Activated naive CD4-positive, alpha-beta T cell treated with anti-CD3 and anti-CD28 coated beads, Interleukin-2, amount 50 U/mL, for 24 hours (primary cell): Measurements from ENCODE around the gene TNPO2.
"Not testable (repeated sequence)": the region's sequence is repeated elsewhere in the genome, so short reads cannot be mapped to it uniquely, and the experiment has no call there.

Experiments used
- H3K27ac Mint-ChIP-seq: one replicate; pipeline ENCODE4 v1.8.0; 2021; ENCODE audit warnings: mild to moderate bottlenecking, mixed read lengths
- H3K27me3 Mint-ChIP-seq: one replicate; pipeline ENCODE4 v1.8.0; 2021; ENCODE audit warnings: mixed read lengths
- H3K36me3 Mint-ChIP-seq: one replicate; pipeline ENCODE4 v1.8.0; 2021; ENCODE audit warnings: mixed read lengths
- H3K4me1 Mint-ChIP-seq: one replicate; pipeline ENCODE4 v1.8.0; 2021; ENCODE audit warnings: mixed read lengths
- H3K4me3 Mint-ChIP-seq: one replicate; pipeline ENCODE4 v1.8.0; 2021; ENCODE audit warnings: mild to moderate bottlenecking, mixed read lengths
- H3K9me3 Mint-ChIP-seq: one replicate; pipeline ENCODE4 v1.8.0; 2021; ENCODE audit warnings: mixed read lengths

TNPO2 gene

GRCh38 chr19:12721656-12722565 lies 1.8 kb downstream of the TNPO2 start:
- peaks cover 11% of the 10 kb centered on the region for H3K36me3 Mint-ChIP-seq
- H3K9me3 Mint-ChIP-seq, result no peaks in the 10 kb centered on the region
- H3K4me3 Mint-ChIP-seq, result peak overlapping the region; percentile 98
- peaks cover 38% of the 10 kb centered on the region for H3K4me1 Mint-ChIP-seq
- peak overlapping the region; percentile 77 for H3K27ac Mint-ChIP-seq
- H3K27me3 Mint-ChIP-seq, result no peaks in the 10 kb centered on the region

GRCh38 chr19:12720851-12721655 lies 2.7 kb downstream of the TNPO2 start:
- Mint-ChIP-seq H3K27me3 (no peaks in the 10 kb centered on the region), H3K9me3 (no peaks in the 10 kb centered on the region), H3K36me3 (peaks cover 13% of the 10 kb centered on the region)

GRCh38 chr19:12720296-12720695 lies 3.4 kb downstream of the TNPO2 start:
- Mint-ChIP-seq H3K4me1 (peaks cover 33% of the 10 kb centered on the region), H3K36me3 (peaks cover 13% of the 10 kb centered on the region), H3K27ac (peak overlapping the region; percentile 83), H3K27me3 (no peaks in the 10 kb centered on the region), H3K4me3 (peak overlapping the region; percentile 91), H3K9me3 (no peaks in the 10 kb centered on the region)

More at GRCh38 chr19:12720851-12721655, 2.7 kb downstream of the TNPO2 start:
- Mint-ChIP-seq H3K4me3 (peak overlapping the region; percentile 91), H3K4me1 (peaks cover 33% of the 10 kb centered on the region), H3K27ac (peak overlapping the region; percentile 83)

GRCh38 chr19:12715929-12716328 lies 7.8 kb downstream of the TNPO2 start:
- H3K4me1 Mint-ChIP-seq, result peaks cover 17% of the 10 kb centered on the region
- no peak overlapping the region for H3K4me3 Mint-ChIP-seq
- H3K36me3 Mint-ChIP-seq, result peaks cover 6% of the 10 kb centered on the region
- H3K27me3 Mint-ChIP-seq, result no peaks in the 10 kb centered on the region
- no peaks in the 10 kb centered on the region for H3K9me3 Mint-ChIP-seq
- H3K27ac Mint-ChIP-seq, result peak overlapping the region; percentile 12

GRCh38 chr19:12715102-12715501 lies 8.6 kb downstream of the TNPO2 start:
- H3K27ac Mint-ChIP-seq, result no peak overlapping the region
- H3K4me1 Mint-ChIP-seq, result peaks cover 11% of the 10 kb centered on the region
- H3K27me3 Mint-ChIP-seq, result no peaks in the 10 kb centered on the region
- no peak overlapping the region for H3K4me3 Mint-ChIP-seq
- H3K36me3 Mint-ChIP-seq, result peaks cover 8% of the 10 kb centered on the region
- H3K9me3 Mint-ChIP-seq, result no peaks in the 10 kb centered on the region

GRCh38 chr19:12713304-12713703 lies 10.4 kb downstream of the TNPO2 start:
- H3K9me3 Mint-ChIP-seq, H3K4me3 Mint-ChIP-seq, H3K4me1 Mint-ChIP-seq, H3K27ac Mint-ChIP-seq, H3K36me3 Mint-ChIP-seq, H3K27me3 Mint-ChIP-seq: not testable (repeated sequence)

- not testable (repeated sequence) for H3K27me3 Mint-ChIP-seq, H3K36me3 Mint-ChIP-seq, H3K4me3 Mint-ChIP-seq, H3K4me1 Mint-ChIP-seq, H3K27ac Mint-ChIP-seq, H3K9me3 Mint-ChIP-seq
These were observed 11.7 kb downstream of the TNPO2 start for GRCh38 chr19:12712077-12712476.

- no peak overlapping the region for H3K27ac Mint-ChIP-seq
- no peaks in the 10 kb centered on the region for H3K4me1 Mint-ChIP-seq
- no peaks in the 10 kb centered on the region for H3K9me3 Mint-ChIP-seq
- no peaks in the 10 kb centered on the region for H3K27me3 Mint-ChIP-seq
- no peak overlapping the region for H3K4me3 Mint-ChIP-seq
- H3K36me3 Mint-ChIP-seq, result peaks cover 7% of the 10 kb centered on the region
These were observed 12.5 kb downstream of the TNPO2 start for GRCh38 chr19:12711187-12711586.

- no peaks in the 10 kb centered on the region for H3K27me3 Mint-ChIP-seq
- peaks cover 5% of the 10 kb centered on the region for H3K36me3 Mint-ChIP-seq
- no peak overlapping the region for H3K27ac Mint-ChIP-seq
- no peaks in the 10 kb centered on the region for H3K9me3 Mint-ChIP-seq
- no peaks in the 10 kb centered on the region for H3K4me1 Mint-ChIP-seq
- no peak overlapping the region for H3K4me3 Mint-ChIP-seq
These were observed 15.1 kb downstream of the TNPO2 start for GRCh38 chr19:12708641-12709040.

- Mint-ChIP-seq H3K4me1 (no peaks in the 10 kb centered on the region), H3K4me3 (no peak overlapping the region), H3K27ac (no peak overlapping the region), H3K27me3 (no peaks in the 10 kb centered on the region), H3K9me3 (no peaks in the 10 kb centered on the region), H3K36me3 (peaks cover 11% of the 10 kb centered on the region)
These were observed 17.4 kb downstream of the TNPO2 start for GRCh38 chr19:12706332-12706718.

- Mint-ChIP-seq H3K4me3 (no peak overlapping the region), H3K36me3 (peaks cover 11% of the 10 kb centered on the region), H3K27ac (no peak overlapping the region), H3K4me1 (no peaks in the 10 kb centered on the region), H3K9me3 (no peaks in the 10 kb centered on the region), H3K27me3 (no peaks in the 10 kb centered on the region)
These were observed 17.9 kb downstream of the TNPO2 start for GRCh38 chr19:12705654-12706331.

GRCh38 chr19:12705169-12705568 lies 18.6 kb downstream of the TNPO2 start:
- H3K4me3 Mint-ChIP-seq, result no peak overlapping the region
- H3K36me3 Mint-ChIP-seq, result peaks cover 8% of the 10 kb centered on the region
- no peaks in the 10 kb centered on the region for H3K27me3 Mint-ChIP-seq
- H3K4me1 Mint-ChIP-seq, result no peaks in the 10 kb centered on the region
- no peaks in the 10 kb centered on the region for H3K9me3 Mint-ChIP-seq
- H3K27ac Mint-ChIP-seq, result no peak overlapping the region

GRCh38 chr19:12703046-12703445 lies 20.7 kb downstream of the TNPO2 start:
- H3K27ac Mint-ChIP-seq, result peak overlapping the region; percentile 30

GRCh38 chr19:12701596-12702282 lies 22.0 kb downstream of the TNPO2 start:
- H3K27ac Mint-ChIP-seq, result no peak overlapping the region

More at GRCh38 chr19:12703046-12703445, 20.7 kb downstream of the TNPO2 start:
- H3K4me3 Mint-ChIP-seq, result no peak overlapping the region
- H3K27me3 Mint-ChIP-seq, result no peaks in the 10 kb centered on the region
- H3K4me1 Mint-ChIP-seq, result peaks cover 6% of the 10 kb centered on the region
- H3K36me3 Mint-ChIP-seq, result peaks cover 8% of the 10 kb centered on the region
- no peaks in the 10 kb centered on the region for H3K9me3 Mint-ChIP-seq

GRCh38 chr19:12698138-12698537 lies 25.6 kb downstream of the TNPO2 start:
- H3K9me3 Mint-ChIP-seq, result no peaks in the 10 kb centered on the region
- peak overlapping the region; percentile 77 for H3K4me3 Mint-ChIP-seq
- no peak overlapping the region for H3K27ac Mint-ChIP-seq
- H3K36me3 Mint-ChIP-seq, result peaks cover 6% of the 10 kb centered on the region
- H3K4me1 Mint-ChIP-seq, result peaks cover 13% of the 10 kb centered on the region
- no peaks in the 10 kb centered on the region for H3K27me3 Mint-ChIP-seq

More at GRCh38 chr19:12701596-12702282, 22.0 kb downstream of the TNPO2 start:
- Mint-ChIP-seq H3K36me3 (peaks cover 8% of the 10 kb centered on the region), H3K27me3 (no peaks in the 10 kb centered on the region), H3K9me3 (no peaks in the 10 kb centered on the region), H3K4me3 (no peak overlapping the region), H3K4me1 (peaks cover 10% of the 10 kb centered on the region)
